ENCODE data around the gene SKAP1. TPM values are rescaled to one million over a fixed set of nuclear protein-coding genes. Genes with fewer than 3 reads are reported as not detected.
"Not testable (repeated sequence)": the region's sequence is repeated elsewhere in the genome, so short reads cannot be mapped to it uniquely, and the experiment has no call there.

The SKAP1 gene
- total RNA-seq, 4 donors from 2014 or later: 1.1 to 12.1 (median 1.8) TPM; not detected in 1

- H3K36me3 ChIP-seq: no peaks in the 10 kb centered on the region
- H3K27ac ChIP-seq: no peak overlapping the region
- H3K4me1 ChIP-seq: no peaks in the 10 kb centered on the region
- no peak for ATAC-seq
- 74 to 87% methylated on average over 2 to 3 of the region's 3 CpGs for WGBS, 2 donors (ENCODE audit: low coverage in 1 of 2)
- H3K4me3 ChIP-seq: no peak overlapping the region
- H3K27me3 ChIP-seq: peaks cover 32% of the 10 kb centered on the region
- H3K9me3 ChIP-seq: no peaks in the 10 kb centered on the region
- TF ChIP-seq EP300 (IDR thresholded peaks at IDR 0.05) (no peak), POLR2A (IDR thresholded peaks at IDR 0.05) (no peak), POLR2AphosphoS5 (IDR thresholded peaks at IDR 0.05) (no peak)
- TF ChIP-seq, protein P1, sequence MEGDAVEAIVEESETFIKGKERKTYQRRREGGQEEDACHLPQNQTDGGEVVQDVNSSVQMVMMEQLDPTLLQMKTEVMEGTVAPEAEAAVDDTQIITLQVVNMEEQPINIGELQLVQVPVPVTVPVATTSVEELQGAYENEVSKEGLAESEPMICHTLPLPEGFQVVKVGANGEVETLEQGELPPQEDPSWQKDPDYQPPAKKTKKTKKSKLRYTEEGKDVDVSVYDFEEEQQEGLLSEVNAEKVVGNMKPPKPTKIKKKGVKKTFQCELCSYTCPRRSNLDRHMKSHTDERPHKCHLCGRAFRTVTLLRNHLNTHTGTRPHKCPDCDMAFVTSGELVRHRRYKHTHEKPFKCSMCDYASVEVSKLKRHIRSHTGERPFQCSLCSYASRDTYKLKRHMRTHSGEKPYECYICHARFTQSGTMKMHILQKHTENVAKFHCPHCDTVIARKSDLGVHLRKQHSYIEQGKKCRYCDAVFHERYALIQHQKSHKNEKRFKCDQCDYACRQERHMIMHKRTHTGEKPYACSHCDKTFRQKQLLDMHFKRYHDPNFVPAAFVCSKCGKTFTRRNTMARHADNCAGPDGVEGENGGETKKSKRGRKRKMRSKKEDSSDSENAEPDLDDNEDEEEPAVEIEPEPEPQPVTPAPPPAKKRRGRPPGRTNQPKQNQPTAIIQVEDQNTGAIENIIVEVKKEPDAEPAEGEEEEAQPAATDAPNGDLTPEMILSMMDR (IDR thresholded peaks at IDR 0.05): no peak
Measured at GRCh38 chr17:48251950-48252349, 178.1 kb downstream of the SKAP1 start.

DNA sequence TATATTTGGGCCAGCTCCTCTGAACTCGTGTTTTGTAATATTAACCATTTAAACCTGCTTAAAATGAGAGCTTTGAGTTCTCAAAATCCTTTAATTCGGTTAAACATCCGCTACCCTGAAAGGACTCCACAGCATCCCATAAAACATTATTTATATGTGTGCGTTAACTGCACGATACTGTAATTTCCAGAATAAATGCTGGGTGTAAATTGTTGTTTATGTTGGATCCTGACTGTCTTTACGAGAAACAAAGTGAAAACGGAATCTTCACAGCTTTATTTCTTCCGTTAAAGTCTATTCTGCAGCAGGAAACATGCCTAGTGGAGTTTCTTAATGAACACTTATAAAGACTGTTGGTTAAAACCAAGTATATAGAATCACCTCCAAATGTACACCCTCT, 179.1 kb downstream of the SKAP1 start:
- Histone ChIP-seq H3K9me3 (no peaks in the 10 kb centered on the region), H3K27ac (no peak overlapping the region), H3K4me3 (no peak overlapping the region), H3K36me3 (no peaks in the 10 kb centered on the region), H3K27me3 (peaks cover 25% of the 10 kb centered on the region), H3K4me1 (no peaks in the 10 kb centered on the region)
- ATAC-seq: no peak
- 62 to 66% methylated on average over 8 of the region's 8 CpGs for WGBS, 2 donors (ENCODE audit: low coverage in 1 of 2)
- TF ChIP-seq, protein P1 (IDR thresholded peaks at IDR 0.05): no peak
- TF ChIP-seq EP300 (IDR thresholded peaks at IDR 0.05): no peak
- no peak for TF ChIP-seq POLR2AphosphoS5 (IDR thresholded peaks at IDR 0.05)
- no peak for TF ChIP-seq POLR2A (IDR thresholded peaks at IDR 0.05)

GRCh38 chr17:48250059-48250458, 180.0 kb downstream of the SKAP1 start:
- not testable (repeated sequence) for ATAC-seq, H3K4me1 ChIP-seq, H3K36me3 ChIP-seq, H3K27ac ChIP-seq, H3K4me3 ChIP-seq, H3K9me3 ChIP-seq
- H3K27me3 ChIP-seq: peaks cover 33% of the 10 kb centered on the region
- WGBS, 2 donors (ENCODE audit: low coverage in 1 of 2): 90 to 93% methylated on average over 2 to 5 of the region's 5 CpGs

DNA sequence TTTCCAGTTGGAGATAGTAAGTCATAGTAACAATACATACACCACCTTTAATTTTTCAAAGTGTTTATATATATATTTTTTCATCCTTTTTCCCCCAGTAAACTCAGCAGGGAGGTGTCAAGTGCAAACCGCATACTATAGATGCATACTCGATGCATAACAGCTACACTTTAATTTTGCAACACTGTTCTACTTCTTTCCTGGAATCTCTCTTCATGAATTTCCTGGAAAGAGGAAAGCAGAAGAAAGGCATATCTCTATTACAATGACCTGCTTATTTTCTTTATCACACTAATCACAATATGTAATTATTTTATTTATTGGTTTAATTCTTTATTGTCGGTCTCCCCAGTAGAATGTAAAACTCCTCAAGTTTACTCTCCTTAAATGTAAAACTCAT, 182.4 kb downstream of the SKAP1 start:
- Histone ChIP-seq H3K4me3 (no peak overlapping the region), H3K9me3 (no peaks in the 10 kb centered on the region), H3K27ac (no peak overlapping the region), H3K36me3 (no peaks in the 10 kb centered on the region), H3K4me1 (no peaks in the 10 kb centered on the region), H3K27me3 (peaks cover 22% of the 10 kb centered on the region)
- WGBS, 2 donors (ENCODE audit: low coverage in 1 of 2): 80 to 87% methylated on average over 3 of the region's 3 CpGs
- TF ChIP-seq, protein P1 (IDR thresholded peaks at IDR 0.05): no peak
- TF ChIP-seq EP300 (IDR thresholded peaks at IDR 0.05) (no peak), POLR2AphosphoS5 (IDR thresholded peaks at IDR 0.05) (no peak), POLR2A (IDR thresholded peaks at IDR 0.05) (no peak)
- no peak for ATAC-seq

DNA sequence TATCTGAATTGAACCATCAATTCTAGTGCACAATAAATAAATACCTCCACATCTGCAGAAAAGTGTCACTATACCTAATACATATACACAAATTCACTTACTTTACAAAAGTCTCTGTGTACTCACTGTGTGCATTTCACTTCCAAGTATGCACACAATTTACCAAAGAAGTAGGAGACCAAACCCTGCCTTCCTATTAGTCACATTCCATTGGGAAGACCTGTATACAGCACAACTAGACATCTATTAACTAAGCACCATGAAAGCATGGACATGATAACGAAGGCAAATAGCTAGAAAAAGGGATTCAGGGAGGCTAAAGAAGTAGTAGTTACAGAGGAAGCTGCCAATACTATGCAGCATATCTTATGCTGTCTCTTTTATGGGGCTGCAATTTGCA, 183.0 kb downstream of the SKAP1 start:
- H3K27me3 ChIP-seq: peaks cover 22% of the 10 kb centered on the region
- H3K4me3 ChIP-seq: no peak overlapping the region
- no peak for ATAC-seq
- no peaks in the 10 kb centered on the region for H3K4me1 ChIP-seq
- WGBS, 2 donors (ENCODE audit: low coverage in 1 of 2): 57 to 62% methylated on average over 1 of the region's 1 CpG
- H3K9me3 ChIP-seq: no peaks in the 10 kb centered on the region
- TF ChIP-seq POLR2AphosphoS5 (IDR thresholded peaks at IDR 0.05): no peak
- TF ChIP-seq EP300 (IDR thresholded peaks at IDR 0.05): no peak
- no peak for TF ChIP-seq POLR2A (IDR thresholded peaks at IDR 0.05)
- TF ChIP-seq, protein P1 (IDR thresholded peaks at IDR 0.05): no peak
- no peak overlapping the region for H3K27ac ChIP-seq
- H3K36me3 ChIP-seq: no peaks in the 10 kb centered on the region

All from gastroesophageal sphincter (tissue), 4 donors.